WI38 (cell line): ENCODE results near the gene SMYD3.

ENCODE experiments used
- H3K4me3 ChIP-seq: 2 replicates; pipeline ENCODE4 v1.5.1; 2011; ENCODE audit warnings: low read depth, mild to moderate bottlenecking, control low read depth, low read length
- TF ChIP-seq, protein P1 (sequence below): IDR thresholded peaks from 2 replicates; pipeline ENCODE4 v1.5.1; 2012; ENCODE audit warnings: low read depth, mild to moderate bottlenecking, control low read depth, low read length

SMYD3 gene

DNA sequence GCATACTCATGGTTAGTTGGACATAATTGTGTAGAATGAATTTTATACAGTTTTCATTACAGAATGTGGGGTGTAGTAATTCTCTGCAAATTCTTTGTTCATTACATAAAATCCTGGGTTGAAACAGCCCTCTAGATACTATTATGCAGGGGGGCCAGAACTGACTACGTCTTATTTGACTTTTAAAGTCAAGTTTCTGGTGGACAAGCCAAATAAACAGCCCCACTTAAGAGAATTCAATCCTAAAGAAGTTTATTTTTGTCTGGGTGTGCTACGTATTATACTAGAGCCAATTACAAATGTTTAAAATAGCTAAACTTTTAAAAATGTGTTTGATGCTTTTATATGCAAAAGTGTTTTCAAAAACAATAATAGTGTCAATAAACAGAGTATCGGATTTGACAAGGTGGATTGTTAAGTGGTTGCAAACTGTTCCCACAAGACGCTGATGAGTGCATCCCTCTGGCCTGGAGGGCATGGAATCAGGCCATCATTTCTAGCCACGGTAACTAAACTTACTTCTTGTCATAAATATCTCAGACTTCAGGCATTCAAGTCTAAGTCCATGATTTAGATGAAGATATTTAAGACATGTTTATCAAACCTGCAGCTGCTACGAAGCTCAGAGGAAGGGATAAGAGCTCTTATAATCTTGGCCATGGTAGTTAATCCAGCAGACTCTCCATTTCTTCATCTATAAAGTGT, 706.0 kb downstream of the SMYD3 start:
- no peak overlapping the region for H3K4me3 ChIP-seq
- TF ChIP-seq, protein P1, sequence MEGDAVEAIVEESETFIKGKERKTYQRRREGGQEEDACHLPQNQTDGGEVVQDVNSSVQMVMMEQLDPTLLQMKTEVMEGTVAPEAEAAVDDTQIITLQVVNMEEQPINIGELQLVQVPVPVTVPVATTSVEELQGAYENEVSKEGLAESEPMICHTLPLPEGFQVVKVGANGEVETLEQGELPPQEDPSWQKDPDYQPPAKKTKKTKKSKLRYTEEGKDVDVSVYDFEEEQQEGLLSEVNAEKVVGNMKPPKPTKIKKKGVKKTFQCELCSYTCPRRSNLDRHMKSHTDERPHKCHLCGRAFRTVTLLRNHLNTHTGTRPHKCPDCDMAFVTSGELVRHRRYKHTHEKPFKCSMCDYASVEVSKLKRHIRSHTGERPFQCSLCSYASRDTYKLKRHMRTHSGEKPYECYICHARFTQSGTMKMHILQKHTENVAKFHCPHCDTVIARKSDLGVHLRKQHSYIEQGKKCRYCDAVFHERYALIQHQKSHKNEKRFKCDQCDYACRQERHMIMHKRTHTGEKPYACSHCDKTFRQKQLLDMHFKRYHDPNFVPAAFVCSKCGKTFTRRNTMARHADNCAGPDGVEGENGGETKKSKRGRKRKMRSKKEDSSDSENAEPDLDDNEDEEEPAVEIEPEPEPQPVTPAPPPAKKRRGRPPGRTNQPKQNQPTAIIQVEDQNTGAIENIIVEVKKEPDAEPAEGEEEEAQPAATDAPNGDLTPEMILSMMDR, result no peak

DNA sequence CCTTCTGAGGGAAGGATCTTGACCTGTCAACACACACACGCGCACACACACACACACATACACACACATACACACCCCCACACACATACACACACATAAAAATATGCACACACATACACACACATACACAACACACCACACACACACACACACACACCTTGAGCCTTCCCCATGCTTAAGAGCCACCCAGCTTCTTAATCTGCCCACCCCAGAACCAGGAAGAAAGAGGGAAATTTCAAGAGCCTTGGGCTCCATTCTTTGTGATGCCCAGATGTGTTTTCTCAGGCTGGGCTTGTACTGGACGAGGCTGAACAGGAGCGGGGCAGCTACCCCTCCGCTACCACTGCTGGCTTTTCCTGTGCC, 708.7 kb downstream of the SMYD3 start:
- H3K4me3 ChIP-seq, result no peak overlapping the region
- TF ChIP-seq, protein P1, result no peak

DNA sequence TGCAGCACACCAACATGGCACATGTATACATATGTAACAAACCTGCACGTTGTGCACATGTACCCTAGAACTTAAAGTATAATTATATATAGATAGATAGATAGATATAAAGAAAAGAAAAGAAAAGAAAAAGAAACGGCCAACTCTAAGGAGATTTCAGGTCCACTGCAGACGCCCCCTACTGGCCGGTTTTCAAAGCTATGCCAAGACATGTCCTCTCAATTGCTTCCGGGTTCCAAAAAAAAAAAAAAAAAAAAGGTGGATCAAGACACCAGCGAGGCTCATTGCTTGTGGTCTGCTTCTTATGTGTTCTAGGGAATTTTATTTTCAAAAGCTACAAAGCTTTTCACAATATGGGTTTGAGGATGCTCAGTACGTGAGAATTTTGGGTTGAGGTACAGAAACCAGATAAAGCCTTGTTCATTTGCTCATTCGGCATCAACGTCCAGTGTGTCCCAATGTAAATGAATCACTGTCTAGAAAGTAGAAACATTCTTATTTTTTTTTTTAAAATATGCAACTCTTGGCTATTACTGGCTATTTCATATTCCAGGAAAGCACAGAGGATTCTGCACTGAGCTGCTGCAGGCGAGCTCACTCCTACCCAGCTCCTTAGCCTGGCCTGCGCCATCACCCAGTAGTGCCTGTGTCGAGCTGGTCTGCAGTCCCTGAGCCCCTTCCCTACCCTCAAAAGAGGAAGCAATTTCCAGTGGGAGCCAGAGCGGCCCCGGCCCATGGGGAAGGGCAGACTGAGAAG, 709.3 kb downstream of the SMYD3 start:
- H3K4me3 ChIP-seq, result no peak overlapping the region
- TF ChIP-seq, protein P1, result peak; percentile 31; the same call in 1 of the 2 replicates

DNA sequence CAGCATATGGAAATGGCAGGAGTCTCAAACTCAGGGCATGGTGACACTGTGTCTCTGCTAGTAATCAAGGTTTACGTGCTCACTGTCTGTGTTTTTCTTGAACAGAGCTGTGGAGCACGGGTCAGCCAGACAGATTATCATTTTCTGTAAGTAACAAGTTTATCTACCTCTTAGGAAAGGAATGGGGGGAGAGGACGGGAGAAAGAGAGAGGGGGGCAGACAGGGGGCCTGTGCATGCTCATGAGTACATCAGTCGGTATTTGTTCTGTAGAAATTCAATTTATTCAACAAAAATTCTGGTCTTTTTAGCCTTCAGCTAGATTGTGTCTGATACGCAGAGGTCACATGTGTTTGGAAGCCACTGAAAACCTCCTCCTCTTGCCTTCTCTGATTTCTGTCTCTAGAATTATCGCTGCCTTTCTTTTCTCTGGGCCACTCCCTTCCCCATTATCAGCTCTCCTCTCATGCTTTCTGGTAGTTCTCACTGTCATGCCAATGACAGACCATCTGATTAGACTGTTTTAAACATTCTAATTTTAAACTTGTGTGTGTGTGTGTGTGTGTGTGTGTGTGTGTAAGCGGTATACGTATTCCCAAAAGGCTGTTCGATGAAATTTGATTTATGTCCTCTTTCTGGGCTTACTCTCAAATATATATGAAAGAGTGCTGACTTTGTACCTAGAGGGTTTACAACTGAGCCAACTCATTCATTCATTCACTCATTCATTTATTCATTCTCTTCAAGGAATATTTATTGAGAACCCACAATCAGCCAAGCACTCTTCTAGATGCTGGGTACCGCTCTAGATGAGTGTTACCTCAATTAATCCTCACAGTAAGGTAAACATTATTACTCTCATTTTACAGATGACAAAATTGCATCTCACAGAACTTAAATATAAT, 715.4 kb downstream of the SMYD3 start:
- H3K4me3 ChIP-seq, result no peak overlapping the region
- TF ChIP-seq, protein P1, result no peak

DNA sequence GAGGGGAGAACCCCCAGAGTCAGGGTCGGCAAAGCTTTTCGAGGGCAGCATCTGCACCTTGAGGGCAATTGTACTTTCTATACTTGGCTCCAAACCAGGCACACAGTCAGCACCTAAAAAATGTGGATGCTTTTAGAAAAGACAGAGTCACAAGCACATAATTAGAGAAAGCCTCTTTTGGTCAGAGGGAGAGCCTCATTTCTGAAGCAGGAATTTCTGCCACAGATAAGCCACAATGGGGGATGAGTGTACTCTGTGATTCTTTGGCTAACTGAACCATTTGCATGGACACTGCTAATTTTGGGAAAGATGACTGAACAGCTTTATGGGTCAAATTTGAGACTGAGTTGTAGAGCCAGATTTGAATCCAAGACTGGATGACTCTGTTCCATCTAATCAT, 716.6 kb downstream of the SMYD3 start:
- H3K4me3 ChIP-seq, result no peak overlapping the region
- TF ChIP-seq, protein P1, result no peak

DNA sequence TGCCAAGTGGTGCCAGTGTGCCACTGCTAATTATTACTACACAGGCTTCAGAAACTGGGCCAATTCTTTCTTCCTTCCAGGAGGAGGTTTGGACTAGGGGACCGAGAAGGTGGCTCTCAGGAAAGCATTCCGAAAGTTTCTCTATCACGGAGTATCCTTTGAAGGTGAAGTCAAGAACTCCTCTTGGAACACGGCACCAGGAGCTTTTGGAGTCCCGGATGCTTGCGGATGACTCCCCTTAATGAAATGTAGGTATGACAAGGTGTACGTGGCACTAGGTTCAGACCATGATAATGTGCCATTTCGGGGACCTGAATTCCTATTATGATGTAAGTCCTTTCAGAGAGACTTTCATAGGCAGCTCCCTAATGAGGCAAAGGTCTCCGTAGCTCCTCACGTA, 718.2 kb downstream of the SMYD3 start:
- TF ChIP-seq, protein P1, result no peak

More for the DNA sequence above, 718.2 kb downstream of the SMYD3 start:
- no peak overlapping the region for H3K4me3 ChIP-seq
